Activated CD4-positive, alpha-beta T cell treated with anti-CD3 and anti-CD28 coated beads, Interleukin-2, Interleukin-6, amounts not matched to agents 100 ng/mL and 50 ng/mL, durations not matched to agents 16 hours and 8 hours (primary cell): ENCODE results near the gene HECTD3.
"Not testable (repeated sequence)": the region's sequence is repeated elsewhere in the genome, so short reads cannot be mapped to it uniquely, and the experiment has no call there.

Source experiments
- DNase-seq: peaks from one replicate; pipeline ENCODE4 v3.0.0-alpha.2; 2020

Gene HECTD3

DNA sequence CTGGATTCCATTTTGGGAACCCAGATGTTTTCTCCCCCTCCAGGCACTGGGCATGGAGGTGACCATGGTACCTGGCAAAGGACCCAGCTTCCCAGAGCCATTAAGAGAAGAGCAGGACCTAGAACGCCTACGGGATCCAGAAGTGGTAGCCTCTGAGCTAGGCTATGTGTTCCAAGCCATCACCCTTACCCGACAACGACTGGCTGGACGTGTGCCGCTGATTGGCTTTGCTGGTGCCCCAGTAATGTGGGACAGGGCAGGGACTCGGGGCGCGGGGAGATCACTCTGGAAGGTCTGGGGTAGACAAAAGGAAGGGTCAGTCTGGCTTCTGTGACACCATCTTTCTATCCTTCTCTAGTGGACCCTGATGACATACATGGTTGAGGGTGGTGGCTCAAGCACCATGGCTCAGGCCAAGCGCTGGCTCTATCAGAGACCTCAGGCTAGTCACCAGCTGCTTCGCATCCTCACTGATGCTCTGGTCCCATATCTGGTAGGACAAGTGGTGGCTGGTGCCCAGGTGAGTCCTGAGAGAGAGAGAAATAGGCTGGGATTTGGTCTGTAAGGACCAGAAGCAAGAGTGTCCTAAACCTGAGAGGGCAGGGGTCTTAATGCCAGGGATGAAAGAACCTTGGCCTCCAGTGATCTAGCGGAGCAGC, 2.6 kb upstream of the HECTD3 start:
- no peak for DNase-seq

DNA sequence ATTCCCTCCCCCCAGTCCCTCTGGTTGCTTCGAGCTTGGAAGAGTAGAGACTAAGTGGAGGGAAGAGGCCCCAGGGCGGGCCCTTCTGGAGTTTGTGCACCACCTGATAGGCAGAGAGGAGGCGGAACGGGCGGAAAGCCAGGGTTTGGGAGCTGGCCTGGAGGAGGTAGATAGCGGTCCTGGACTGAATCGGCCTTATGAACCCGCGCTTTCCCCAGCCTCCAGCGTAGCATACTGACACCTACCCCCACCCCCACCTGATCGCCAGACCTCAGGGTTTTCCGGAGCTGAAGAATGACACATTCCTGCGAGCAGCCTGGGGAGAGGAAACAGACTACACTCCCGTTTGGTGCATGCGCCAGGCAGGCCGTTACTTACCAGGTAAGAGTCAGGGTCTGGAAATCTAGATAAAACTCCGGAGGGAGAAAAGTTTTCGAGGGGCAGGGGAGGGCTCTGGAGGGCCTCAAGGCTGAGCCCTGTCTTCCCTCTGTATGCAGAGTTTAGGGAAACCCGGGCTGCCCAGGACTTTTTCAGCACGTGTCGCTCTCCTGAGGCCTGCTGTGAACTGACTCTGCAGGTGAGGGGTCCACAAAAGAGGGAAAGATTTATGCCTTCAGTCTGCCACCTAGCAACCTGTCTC, 1.6 kb upstream of the HECTD3 start:
- DNase-seq = peak; percentile 54

DNA sequence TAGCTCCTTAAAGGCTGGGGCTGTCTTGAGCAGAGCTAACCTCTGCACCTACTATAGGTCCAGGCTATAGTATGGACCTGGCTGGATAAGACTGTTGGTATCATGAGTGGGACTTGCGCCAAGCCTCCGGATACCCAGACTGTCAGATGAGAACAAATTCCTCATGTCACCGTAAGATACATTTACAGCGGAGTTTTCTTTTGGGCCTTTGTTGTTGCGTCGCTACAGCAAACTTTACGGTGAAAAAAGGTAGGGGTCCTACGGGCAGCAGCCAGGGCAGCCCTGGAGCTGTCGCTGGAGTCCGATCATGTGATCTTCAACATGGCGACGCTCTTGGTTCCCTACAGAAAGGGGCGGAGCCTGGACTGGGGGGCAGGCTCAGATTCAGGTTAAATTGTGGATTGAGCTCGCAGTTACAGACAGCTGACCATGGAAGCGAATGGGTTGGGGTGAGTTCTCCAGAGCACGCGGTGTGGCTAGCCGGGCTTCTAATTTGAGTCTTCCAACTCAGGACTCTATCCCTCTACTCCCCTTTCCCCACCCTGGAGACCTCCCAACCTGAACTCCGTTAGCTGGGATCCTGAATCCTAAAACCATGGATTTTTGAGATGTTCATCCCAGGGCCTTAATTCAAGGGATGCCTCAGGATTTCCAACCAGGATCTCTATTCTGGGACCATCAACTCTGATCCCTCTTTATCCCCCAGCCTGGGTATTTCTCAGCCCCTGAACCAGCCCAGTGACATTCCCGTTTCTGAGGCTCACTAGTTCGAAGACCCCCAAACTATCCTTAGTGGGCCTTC, 914 bp upstream of the HECTD3 start, which contains the start of gene UROD:
Gene UROD (plus strand): TSS at position 418 of the 802 bp plus-strand sequence. CDS start 12 bp downstream, at position 430.
- DNase-seq = peak; percentile 95

DNA sequence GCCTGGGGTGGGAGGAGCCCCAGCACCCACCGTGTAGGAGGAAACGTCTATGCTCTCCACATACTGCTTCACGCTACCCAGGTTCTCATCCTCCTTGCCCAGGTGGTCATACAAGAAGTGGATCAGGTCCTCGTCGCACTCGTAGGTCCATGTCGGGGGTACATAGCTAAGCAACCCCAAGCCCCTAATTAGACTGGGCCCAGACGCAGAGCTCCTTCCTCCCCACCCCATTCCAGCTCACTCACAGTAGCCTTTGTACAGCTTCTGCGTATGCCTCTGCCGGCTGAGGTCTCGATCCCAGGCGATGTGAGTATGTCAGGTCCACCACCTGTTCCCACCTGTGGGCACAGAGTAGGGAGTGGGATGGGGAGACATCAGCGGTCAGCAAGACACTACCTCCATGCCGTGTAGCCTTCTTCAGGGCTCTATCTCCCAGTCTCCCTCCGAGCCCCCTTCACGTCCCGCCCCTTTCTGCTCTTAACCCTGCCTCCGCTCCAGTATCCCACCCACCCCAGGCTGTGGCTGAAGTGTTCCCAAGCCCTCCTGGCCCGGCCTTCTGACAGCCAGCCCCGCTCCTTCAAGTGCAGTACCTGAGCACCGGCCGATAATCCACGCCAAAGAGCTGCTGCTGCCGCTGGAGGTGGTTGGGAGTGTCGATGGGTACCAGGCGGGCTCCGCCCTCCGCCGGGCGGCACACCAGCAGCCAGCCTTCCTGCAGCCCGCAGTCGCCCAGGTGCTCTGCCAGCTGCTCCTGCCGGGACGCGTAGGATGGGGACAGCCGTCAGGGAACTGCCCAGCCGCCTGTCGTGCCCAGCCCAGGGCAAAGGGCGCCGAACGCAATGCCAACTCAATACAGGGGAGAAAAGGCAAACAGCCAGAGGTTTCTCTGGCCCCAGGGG, 919 bp downstream of the HECTD3 start:
- peak; percentile 44 for DNase-seq

DNA sequence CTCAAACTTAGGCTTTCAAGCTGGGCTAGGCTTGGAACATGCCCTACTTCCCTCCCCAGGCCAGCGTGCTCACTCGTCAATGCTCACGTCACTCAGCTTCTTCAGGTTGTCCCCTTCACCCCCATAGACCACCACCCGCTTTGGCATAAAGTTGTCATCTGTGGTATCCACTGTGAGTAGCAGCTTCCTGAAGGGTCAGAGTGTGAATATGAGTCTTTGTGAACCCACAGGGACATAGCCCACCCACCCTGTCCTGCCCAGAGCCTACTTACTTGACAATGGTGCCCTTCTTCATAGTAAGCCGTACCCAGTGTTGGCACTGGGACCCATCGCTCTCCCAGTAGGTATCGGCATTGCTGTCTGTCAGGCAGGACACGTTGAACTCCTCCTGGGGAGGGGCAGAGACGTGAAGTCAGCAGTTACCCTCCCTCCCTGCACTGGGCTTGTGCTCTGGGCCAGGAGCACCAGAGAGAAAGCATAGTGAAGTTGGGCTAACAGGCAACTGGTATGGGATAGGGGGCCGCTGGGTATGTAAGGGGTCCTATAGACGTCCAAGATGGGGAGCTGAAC, 1.7 kb downstream of the HECTD3 start:
- DNase-seq = no peak

DNA sequence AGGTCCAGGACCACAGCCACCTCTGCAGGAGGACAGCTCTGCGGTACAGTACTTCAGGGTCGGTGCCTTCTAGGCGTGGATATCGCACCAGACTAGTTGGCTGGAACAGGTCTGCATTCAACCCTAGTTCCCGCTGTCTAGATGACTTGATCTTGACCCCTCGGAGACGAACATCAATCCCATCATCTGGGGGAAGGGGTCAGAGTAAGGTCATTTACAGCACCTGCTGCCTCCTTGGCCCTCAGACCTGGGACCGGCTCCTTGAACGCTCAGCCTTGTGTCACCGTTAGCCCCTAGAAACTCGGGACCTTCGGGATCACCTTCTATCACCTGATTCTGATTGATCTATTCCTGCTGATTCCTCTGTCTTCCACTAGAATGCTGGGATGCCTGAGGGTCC, 2.6 kb downstream of the HECTD3 start:
- DNase-seq = no peak

DNA sequence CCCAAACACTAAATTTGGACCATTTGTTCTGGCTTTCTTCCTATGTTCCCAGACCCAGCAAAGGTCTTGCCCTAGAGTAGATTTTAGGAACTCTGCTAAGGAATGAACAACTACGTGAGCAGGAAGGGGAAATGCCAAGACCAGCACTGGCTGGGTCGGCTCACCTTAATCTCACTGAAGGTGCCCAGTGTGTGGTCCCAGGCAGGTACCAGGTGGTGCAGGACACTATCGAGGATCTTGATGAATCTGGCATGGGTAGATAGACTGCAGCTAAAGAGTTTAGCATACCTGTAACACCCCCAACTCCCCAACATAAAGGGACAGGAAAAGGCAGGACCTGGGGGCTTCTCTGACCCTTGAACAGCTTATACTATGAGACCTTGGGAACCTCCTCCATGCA, 3.0 kb downstream of the HECTD3 start:
- DNase-seq = no peak

DNA sequence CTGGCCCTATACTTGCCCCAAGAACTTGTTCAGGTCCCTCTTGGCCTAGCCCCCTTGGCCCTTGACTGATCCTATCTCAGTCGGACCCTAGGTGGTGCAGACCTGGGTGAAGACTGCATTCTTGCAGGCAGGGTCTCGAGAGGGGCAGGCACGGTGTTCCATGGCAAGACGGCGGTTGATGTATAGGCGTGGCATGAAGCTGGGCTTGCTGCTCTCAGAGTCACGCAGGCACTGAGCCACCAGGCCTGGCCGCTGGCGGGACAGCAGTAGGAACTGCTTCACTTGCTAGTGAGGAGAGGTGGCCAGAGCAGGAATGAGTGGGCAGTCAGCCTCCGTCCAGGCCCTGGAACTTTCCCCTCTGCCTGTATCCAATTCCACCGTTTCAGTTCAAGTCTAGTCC, 3.8 kb downstream of the HECTD3 start:
- no peak for DNase-seq

DNA sequence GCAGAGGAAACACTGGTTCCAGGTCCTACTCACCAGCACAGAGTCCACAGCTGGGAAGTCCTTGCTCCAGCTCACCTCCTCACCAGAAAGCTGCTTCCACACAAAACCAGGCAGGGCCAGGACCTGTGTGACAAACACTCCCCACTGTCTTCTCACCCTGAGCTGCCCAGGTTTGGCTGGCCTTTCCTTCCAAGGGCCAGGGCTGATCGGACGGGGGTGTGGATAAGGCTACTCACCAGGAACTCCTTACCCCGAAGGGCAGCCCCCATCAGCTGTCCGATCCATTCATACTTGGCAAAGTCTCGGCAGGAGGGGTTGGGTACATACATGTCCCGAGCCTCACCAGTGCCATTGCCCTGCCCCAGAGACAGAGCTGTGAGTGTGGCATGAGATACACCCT, 5.4 kb downstream of the HECTD3 start:
- DNase-seq = no peak

DNA sequence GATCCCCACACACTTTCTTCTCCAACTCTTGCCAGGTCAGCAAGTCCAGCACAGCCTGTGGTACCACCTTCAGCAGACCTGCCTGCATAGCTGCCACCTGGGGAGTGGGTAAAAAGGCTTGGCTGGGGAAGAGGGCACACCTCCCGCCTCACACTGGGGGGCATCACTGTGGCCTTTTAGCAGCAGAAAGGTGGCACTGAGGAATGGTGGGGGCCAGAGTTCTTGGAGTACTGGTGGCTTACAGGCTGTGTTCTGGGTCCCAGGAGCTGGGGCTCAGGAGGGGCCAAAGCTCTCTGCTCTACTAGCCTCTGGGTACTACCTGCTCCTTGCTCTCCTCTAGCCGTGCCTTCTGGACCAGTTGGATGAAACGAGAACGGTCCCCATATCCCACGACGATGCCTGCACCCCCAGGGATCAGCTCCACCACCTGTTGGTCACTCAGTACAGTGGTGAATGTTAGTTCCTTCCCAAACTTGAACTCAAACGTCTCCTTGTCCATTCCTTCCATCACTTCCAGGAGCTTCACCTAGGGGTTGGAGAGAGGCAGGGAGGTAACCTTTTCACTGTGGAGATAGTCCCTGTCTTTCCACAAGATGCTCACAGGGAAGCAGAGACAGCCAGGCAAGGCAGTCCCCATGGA, 6.7 kb downstream of the HECTD3 start:
- no peak for DNase-seq

DNA sequence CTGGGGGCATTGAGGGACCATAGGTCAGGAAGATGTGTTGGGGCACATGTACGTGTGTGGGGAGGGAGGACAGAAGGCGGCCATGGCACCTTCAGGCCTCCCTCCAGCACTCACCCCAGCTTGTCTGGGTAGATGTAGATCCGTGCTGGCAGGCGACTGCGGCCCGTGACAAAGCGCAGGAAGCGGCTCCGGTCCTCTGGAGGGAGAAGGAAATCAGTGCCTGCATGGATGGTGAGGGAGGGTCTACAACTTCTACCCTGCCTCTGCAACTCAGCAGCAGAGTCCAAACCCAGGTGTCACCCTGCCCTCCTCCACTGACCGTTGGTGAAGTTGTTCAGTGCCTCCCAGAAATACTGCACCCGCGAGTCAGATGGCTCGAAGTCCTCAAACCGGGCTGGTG, 7.4 kb downstream of the HECTD3 start:
- no peak for DNase-seq

DNA sequence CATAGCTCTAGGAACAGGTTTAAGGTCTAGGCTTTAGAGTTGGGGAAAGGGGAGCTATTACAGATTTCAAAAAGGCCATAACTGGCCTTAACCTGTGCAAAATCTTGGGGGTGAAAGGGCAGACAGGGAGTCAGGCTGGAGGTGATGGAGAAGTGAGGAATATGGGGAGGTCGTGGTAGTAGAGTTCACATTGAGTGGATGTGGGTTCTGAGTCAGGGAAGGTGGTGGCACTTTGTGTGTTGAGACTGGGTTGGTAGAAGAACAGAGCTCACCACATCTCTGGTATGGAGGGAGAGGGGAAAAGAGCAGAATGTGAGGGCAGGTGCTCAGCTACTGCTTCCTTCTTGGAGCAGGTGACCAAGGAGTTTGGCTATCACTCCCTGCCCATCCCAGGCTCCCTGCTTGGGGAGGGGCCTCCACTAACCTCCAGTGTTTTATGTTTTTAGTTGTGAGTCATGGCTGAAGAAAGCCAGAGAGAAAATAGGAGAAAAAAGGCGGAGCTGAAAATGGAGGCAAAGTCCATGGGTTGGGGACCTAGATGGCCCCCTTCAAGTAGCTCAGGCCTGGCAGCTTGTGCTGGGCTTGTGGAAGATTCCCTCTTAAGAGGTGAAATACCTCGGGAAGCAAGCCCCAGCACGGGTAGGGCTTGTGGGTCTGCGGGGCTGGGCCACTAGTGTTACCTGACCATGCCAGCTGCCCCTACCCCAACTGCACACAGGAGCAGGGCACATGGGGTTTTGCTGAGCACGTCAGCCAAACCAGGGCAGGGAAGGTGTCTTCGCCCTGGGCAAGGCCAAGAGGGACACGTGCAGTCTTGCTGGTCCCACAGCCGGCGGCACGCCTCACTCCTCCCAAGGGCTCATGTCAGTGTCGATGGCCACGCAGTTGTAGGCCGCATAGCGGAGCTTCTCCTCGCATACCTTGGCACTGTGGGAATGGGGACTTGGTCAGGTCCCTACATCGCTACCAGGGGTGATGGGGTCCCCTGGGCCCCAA, 8.2 kb downstream of the HECTD3 start:
- DNase-seq = no peak

DNA sequence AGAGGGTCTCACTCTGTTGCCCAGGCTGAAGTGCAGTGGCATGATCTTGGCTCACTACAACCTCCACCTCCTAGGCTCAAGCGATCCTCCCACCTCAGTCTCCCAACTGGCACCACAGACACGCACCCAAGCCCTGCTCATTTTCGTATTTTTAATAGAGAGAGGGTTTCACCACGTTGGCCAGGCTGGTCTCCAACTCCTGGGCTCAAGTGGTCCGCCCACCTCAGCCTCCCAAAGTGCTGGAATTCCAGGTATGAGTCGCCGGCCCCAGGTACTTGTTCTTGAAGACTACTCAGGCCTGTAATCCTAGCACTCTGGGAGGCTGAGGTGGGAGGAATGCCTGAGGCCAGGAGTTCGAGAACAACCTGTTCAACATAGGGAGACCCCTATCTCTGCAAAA, 9.5 kb downstream of the HECTD3 start:
- not testable (repeated sequence) for DNase-seq

DNA sequence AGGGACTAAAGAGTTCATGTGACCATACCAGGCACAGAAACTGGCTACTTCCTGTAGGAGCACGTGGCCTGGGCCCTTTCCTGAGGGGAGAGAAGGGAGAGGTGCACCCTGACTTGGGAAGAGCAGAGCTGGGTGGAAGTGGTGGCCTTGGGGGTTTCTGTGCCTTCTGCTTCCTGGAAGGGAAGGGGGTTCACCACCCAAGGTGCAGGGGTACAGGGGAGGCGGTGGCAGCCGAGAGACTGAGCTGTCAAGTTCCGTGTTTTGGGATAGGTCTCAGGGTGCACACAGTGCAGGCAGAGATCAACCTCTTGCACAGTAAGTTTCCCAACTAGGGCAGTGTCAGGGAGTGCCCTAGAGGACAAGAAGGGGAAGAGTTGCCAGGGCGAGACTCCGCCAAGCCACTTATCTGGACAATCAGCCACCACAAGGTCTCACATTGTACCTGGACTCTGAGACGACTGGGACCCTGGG, 10.1 kb downstream of the HECTD3 start:
- peak; percentile 14 for DNase-seq

DNA sequence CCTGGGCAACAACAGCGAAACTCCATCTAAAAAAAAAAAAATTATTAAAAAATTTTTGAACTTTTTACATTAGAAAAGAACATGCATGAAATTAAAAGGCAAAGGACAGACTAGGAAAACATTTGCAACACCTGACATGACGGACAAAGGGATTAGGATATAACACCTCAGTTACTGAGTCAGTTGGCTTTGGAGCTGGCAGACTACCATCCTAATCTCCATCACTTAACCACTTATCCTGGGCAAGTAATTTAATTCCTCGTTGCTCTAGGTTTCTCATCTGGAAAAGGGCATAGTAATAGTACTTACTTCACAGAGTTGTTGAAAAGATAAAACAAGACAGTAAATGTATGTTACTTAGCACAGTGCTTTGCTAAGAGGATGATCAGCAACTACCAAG, 11.9 kb downstream of the HECTD3 start:
- no peak for DNase-seq

DNA sequence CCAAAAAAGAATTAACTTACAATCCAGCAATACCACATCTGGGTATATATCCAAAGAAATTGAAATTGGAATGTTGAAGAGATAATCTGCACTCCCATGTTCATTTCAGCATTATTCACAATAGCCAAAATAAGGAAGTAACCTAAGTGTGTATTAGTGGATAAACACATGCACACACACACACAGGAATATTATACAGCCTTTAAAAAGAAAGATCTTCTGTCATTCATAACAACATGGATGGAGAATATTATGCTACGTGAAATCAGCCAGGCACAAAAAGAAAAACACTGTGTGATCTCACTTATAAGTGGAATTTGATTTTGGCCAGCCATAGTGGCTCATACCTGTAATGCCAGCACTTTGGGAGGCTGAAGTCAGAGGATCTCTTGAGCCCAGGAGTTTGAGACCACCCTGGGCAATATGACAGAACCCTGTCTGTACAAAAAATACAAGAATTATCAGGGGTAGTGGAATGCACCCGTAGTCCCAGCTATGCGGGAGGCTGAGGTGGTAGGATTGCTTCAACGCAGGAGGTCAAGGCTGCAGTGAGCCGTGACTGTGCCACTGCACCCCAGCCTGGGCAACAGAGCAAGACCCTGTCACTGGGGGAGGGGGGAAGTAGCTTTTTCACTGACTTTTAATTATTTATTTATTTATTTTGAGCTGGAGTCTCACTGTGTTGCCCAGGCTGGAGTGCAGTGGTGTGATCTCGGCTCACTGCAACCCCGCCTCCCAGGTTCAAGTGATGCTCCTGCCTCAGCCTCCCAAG, 15.5 kb downstream of the HECTD3 start:
- DNase-seq = no peak

DNA sequence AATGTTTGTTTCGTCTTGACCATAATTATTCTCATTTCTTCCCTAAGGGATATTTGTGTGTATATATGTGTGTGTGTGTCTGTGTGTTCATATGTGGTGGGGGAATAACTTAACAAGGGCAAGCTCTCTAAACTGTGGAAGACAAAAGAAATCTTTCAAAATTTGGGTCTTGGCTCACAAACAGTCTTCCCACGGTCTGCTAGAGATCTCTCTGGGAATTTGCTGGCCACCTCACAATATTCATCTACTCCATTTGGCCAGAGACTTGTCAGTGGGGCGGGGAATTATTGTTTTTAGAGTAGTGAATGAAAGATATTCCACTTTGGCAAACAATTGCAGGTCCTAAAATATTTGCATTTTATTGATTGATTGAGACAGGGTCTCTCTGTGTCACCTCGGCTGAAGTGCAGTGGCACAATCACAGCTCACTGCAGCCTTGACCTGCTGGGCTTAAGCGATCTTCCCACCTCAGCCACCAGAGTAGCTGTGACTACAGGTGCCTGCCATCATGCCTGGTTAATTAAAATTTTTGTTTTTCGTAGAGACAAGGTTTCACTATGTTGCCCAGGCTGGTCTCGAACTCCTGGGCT, 16.7 kb downstream of the HECTD3 start:
- DNase-seq = no peak

DNA sequence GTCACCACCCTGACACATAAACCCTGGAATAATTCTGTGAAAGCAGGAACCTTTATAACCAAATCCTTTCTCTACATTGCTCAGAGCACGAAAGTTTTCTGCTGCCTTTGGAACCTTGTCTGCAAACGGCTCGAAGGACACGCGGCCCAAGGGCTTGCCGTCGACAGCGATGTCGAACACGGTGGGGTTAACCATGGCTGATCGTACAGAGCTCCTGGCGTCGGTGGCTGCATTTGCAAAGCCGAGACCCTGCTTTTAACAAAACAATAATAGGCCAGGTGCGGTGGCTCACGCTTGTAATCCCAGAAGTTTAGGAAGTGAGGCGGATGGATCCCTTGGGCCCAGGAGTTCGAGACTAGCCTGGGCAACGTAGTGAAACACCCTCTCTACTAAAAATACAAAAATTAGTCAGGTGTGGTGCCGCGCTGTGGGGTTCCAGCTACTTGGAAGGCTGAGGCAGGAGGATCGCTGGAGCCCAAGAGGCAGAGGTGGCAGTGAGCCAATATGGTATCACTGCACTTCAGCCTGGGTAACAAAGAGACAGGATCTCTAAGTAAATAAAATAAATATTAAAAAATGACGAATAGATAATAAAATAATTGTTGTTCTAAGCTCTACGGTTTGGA, 22.5 kb downstream of the HECTD3 start:
- DNase-seq = no peak
